Limb (tissue), 2 donors: ENCODE results near the gene RNF115.
"Not testable (repeated sequence)": the region's sequence is repeated elsewhere in the genome, so short reads cannot be mapped to it uniquely, and the experiment has no call there.

Experiments
- DNase-seq, 2 donors: peaks; one replicate each; pipeline ENCODE4 v3.0.0-alpha.2; 2016; ENCODE audit errors: extremely low spot score in 2 of 2

RNF115 gene

DNA sequence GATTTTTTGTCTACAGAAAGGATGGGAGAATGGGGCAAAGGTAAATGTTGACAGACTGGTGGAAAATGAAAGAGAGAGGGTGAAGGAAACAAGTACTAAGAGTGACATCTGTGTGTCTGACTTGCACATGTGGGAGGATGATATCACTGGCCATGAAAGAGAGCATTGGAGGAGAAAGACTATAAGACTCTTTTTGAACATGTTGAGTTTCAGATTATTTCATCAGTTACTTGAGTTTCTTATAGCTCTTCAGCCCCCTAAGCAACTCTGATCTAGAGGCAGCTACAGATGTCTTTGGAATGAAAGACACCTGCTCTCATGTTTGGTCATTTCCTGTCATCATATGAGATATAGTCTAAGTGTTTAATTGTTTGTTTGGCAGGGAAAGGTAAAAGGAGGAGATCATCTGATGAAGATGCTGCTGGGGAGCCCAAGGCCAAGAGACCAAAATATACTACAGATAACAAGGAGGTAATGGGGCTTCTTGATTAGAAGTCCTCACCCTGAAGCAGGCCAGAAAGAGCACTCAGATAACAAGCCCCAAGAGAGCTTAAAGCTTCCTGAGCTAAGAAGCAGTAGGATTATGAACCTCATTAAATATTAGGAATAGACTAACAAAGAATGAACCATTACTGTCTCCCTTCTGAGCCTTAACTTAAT is 4.6 kb upstream of the RNF115 start:
- DNase-seq: no peak

- DNase-seq: no peak
Observed at GRCh38 chr1:145827966-145828365, 4.1 kb upstream of the RNF115 start.

- no peak for DNase-seq
Observed at GRCh38 chr1:145826030-145826429, 2.1 kb upstream of the RNF115 start.

GRCh38 chr1:145824499-145824842 is 576 bp upstream of the RNF115 start:
- DNase-seq: no peak

GRCh38 chr1:145822779-145823331 is 1.0 kb downstream of the RNF115 start:
- not testable (repeated sequence) for DNase-seq

- not testable (repeated sequence) for DNase-seq
Observed at GRCh38 chr1:145818095-145818494, 5.8 kb downstream of the RNF115 start.

DNA sequence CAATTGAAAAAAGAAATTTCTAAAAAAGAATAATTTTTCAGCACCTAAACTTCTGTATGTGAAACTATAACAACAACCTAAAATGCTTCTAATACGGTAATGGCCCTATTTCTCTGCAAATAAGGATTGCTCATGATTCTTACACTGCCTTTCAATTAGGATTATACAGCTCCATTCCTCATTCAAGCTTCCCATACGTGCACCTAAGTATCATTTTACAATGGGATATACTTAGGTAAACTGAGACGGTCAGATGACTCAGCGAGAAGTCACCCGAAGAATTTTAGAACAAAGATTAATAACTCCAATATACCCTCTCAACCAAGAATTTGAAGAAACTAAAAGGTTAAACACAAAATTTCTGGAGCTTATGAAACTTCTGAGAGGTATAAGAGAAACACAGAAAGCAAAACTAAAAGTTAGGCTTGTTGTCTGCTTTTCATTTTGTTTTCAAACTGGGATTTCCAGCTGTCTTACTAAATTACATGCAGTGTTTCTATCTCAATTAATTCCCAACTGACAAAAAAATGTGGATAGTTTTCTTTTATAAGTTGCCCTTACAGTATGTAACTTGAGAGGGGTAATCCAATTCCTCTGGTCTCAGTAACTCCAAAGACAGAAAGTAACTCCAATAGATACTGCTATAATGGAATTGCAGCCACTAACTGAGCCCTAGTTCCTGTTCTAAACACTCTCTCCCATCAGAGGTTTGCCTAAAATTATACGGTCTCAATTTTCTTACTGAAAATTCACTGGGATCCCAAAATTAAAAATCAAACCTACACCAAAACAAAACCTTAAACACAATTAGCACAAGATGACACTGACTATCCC is 10.7 kb downstream of the RNF115 start:
- not testable (repeated sequence) for DNase-seq

GRCh38 chr1:145806844-145807243 is 17.1 kb downstream of the RNF115 start:
- DNase-seq: no peak

GRCh38 chr1:145806408-145806807 is 17.5 kb downstream of the RNF115 start:
- DNase-seq: no peak

- no peak for DNase-seq
Observed at GRCh38 chr1:145805057-145805456, 18.8 kb downstream of the RNF115 start.

DNA sequence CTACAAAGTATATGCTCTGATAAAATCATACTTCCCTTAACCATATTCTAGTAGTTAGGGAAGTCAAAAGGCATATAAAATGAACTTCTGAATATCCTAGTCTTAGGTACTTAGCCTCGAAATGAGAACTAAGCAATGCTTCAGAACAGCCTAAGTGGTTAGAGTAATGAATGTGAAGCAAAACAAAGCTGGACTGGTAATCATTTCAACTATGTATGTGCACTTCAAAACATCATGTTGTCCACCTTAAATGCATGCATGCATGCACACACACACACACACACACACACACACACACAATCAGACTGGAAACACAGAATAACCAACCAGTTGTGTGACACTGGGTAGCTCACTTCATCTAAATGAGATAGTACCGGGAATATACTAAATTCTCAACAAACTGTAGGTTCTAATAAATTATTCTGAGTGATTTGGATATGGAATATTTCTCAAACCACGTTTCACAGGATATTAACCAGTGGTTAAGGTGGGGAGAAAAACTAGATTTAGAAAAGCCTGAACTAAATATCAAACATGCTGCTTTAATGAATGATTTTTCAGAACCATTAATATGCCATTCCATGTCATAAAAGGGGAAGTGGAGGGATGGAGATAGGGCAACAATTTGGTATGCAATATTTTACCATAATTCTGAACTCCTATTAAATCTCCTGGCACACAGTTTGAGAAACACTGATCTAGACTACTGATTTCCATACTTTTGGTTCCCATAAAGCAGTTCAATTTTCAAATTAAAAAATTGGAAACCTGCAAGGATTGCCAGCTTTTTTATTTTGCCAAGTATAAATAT is 19.5 kb downstream of the RNF115 start:
- DNase-seq: no peak

- DNase-seq: no peak
Observed at GRCh38 chr1:145799806-145800205, 24.1 kb downstream of the RNF115 start.

DNA sequence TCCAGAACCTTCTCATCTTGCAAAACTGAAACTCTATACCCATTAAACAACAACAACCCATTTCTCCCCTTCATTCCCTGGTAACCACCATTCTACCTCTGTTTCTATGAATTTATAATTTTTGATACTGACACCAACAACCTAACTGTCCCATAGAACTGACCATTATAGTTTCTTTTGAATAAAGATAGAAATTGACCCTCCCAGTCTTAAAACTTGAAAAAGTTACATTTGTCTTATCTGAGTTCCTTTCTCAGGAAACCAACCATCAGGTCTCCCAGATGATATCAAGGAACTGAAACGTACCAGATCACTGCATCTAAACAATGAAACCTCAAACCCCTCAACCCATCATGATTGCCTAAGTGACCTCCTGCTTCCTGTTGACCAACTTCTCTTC is 27.1 kb downstream of the RNF115 start:
- DNase-seq: no peak

DNA sequence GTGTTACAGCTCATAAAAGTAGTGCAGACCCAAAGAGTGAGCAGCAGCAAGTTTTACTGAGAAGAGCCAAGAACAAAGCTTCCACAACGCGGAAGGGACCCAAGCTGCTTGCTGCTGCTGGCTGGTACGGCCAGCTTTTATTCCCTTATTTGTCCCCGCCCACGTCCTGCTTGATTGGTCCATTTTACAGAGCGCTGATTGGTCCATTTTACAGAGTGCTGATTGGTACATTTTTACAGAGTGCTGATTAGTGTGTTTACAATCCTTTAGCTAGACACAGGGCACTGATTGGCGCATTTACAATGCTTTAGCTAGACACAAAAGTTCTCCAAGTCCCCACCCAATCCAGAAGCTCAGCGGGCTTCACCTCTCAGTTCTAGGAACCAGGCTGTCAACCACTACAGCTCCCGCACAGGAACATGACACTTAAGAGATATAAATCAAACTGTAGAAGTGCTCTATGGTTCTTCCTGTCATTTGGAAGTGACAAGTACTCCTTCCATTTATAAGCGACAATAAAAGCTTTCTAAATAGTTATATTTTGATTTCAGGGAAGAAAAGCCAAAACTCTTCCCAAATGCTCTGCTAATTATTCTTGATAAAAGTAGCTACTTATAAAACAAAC is 28.5 kb downstream of the RNF115 start:
- DNase-seq: no peak

DNA sequence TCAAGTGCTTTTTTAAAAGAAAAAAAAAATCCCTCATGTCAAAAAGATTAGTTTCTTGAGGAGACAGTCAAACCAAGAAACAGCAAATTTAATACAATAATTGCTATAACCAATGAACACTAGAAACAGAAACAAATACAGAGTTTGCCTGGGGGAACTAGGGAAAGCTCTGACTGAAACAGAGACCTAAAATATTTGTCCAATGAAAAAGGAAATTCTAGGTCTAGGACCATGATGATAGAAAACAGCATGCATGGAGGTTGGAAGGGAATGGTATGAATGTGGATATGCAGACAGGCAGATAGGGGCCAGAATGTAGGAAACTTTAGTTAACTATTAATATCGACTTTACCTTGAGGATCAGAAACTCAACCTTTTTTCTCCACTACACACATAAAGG is 31.4 kb downstream of the RNF115 start:
- no peak for DNase-seq

DNA sequence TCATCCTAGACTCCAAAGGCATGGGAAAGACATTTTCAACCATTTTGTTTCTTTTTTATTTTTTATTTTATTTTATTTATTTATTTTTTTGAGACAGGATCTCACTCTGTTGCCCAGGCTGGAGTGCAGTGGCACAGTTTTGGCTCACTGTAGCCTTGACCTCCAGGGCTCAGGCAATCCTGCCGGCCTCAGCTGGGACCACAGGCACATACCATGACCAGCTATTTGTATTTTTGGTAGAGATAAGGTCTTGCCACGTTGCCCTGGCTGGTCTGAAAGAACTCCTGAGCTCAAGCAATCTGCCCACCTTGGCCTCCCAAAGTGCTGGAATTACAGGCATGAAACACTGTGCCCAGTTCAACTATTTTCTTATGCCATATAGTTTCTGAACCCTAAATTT is 32.0 kb downstream of the RNF115 start:
- not testable (repeated sequence) for DNase-seq

GRCh38 chr1:145788580-145788979 is 35.3 kb downstream of the RNF115 start:
- no peak for DNase-seq

- DNase-seq: no peak
Observed at GRCh38 chr1:145786271-145786670, 37.6 kb downstream of the RNF115 start.

GRCh38 chr1:145785547-145785946 is 38.3 kb downstream of the RNF115 start:
- DNase-seq: no peak

GRCh38 chr1:145784409-145784808 is 39.5 kb downstream of the RNF115 start:
- no peak for DNase-seq

DNA sequence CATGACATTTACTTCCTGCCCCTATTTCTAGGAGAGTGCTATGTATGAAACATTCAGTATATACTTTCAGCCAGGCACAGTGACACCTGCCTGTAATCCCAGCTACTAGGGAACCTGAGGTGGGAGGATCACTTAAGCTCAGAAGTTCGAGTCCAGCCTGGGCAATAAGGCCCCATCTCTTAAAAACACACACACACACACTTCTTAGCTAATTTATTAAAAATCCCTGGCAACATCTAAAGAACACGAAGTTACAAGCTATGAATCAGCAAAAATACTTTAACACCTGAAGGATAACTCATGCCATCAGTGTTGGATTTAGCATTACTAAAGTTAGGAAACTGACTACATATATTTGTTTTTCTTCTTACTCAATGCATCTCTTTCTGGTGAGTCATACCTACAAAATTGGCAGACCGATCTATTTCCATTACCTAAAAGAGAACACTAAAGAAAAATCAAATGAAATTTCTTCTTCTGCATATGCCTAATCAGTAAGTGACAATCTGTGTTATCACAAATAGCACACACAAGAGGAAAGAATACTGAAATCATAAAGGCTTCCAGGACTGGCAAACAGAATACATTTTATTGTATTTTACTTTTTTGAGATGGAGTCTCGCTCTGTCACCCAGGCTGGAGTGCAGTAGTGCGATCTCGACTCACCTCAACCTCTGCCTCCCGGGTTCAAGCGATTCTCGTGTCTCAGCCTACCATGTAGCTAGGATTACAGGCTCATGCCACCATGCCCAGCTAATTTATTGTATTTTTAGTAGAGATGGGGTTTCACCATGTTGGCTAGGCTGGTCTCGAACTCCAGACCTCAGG is 41.4 kb downstream of the RNF115 start:
- DNase-seq: no peak
